SK-N-SH (cell line): Measurements from ENCODE around the gene PRICKLE2. TPM values are rescaled to one million over a fixed set of nuclear protein-coding genes. Genes with fewer than 3 reads are reported as not detected.

ENCODE experiments used
- CTCF ChIA-PET: fragments of 300-600, 350-600 bp; formaldehyde crosslinking; extraction: SDS; loops from one replicate; lab custom pipeline; 2021; lab: Yijun Ruan, JAX
- POLR2A ChIA-PET: fragments of 350-600 bp; sonication (Branson Sonifier 250); formaldehyde crosslinking; extraction: SDS; loops from one replicate; lab custom pipeline; 2020; ENCODE audit warnings: antibody characterized with exemption, inconsistent platforms; lab: Yijun Ruan, JAX
- DNase-seq: peaks from one replicate; pipeline ENCODE4 v3.0.0; 2012
- H2AFZ ChIP-seq: fragments of 200-600 bp; sonication (generic); 2 replicates; pipeline ENCODE4 v1.8.1; 2016; ENCODE audit warnings: antibody characterized with exemption, mild to moderate bottlenecking, low read depth
- H3F3A ChIP-seq: fragments of 200-600 bp; sonication (generic); replicated peaks from 2 replicates; pipeline ENCODE3; 2016; ENCODE audit warnings: antibody characterized with exemption, mild to moderate bottlenecking; ENCODE audit not compliant: insufficient read depth
- H3K27ac ChIP-seq, 2 experiments: fragments of 200-500 bp in 1 of 2; fragments of 200-600 bp in 1 of 2; sonication (Bioruptor generic) in 1 of 2; sonication (generic), shearing (Covaris generic) in 1 of 2; 2 replicates each; pipeline versions ENCODE4 v1.5.1 to v1.6.1; 2014 to 2016; ENCODE audit warnings: low read depth in 2 of 2, inconsistent platforms in 1 of 2, low read length in 1 of 2, mild to moderate bottlenecking in 1 of 2, mixed read lengths in 1 of 2
- H3K27me3 ChIP-seq: fragments of 200-600 bp; sonication (generic), shearing (Covaris generic); 2 replicates; pipeline ENCODE4 v1.6.1; 2016; ENCODE audit warnings: mixed run types; ENCODE audit not compliant: insufficient read depth
- H3K36me3 ChIP-seq, 2 experiments: fragments of 200-500 bp in 1 of 2; fragments of 200-600 bp in 1 of 2; sonication (Bioruptor generic) in 1 of 2; sonication (generic) in 1 of 2; replicated peaks in 1 of 2; 2 replicates each; pipeline versions ENCODE3 to v1.5.1; 2014 to 2016; ENCODE audit warnings: low read length in 1 of 2, mild to moderate bottlenecking in 1 of 2; ENCODE audit not compliant: insufficient read depth in 2 of 2, control insufficient read depth in 1 of 2
- H3K4me1 ChIP-seq, 2 experiments: fragments of 200-500 bp in 1 of 2; fragments of 200-600 bp in 1 of 2; sonication (Bioruptor generic) in 1 of 2; sonication (generic), shearing (Covaris generic) in 1 of 2; 2 replicates each; pipeline versions ENCODE4 v1.5.1 to v1.6.1; 2014 to 2016; ENCODE audit warnings: low read depth in 1 of 2, low read length in 1 of 2, mixed run types in 1 of 2; ENCODE audit not compliant: insufficient read depth in 2 of 2, control insufficient read depth in 1 of 2
- H3K4me2 ChIP-seq: fragments of 200-600 bp; sonication (generic), shearing (Covaris generic); 2 replicates; pipeline ENCODE4 v1.6.1; 2017; ENCODE audit warnings: mixed run types
- H3K4me3 ChIP-seq, 2 experiments: fragments of 200-500 bp in 1 of 2; fragments of 200-600 bp in 1 of 2; sonication (Bioruptor generic) in 1 of 2; sonication (generic), shearing (Covaris generic) in 1 of 2; 2 replicates each; pipeline versions ENCODE4 v1.5.1 to v1.8.1; 2014 to 2016; ENCODE audit warnings: low read depth in 2 of 2, inconsistent platforms in 1 of 2, low read length in 1 of 2, mild to moderate bottlenecking in 1 of 2, mixed read lengths in 1 of 2, moderate library complexity in 1 of 2
- H3K79me2 ChIP-seq: fragments of 200-600 bp; sonication (generic); 2 replicates; pipeline ENCODE4 v1.8.1; 2017; ENCODE audit warnings: mild to moderate bottlenecking; ENCODE audit not compliant: insufficient read depth
- H3K9ac ChIP-seq: fragments of 200-600 bp; sonication (generic); 2 replicates; pipeline ENCODE4 v1.6.1; 2017; ENCODE audit warnings: mixed run types
- H3K9me2 ChIP-seq: fragments of 200-600 bp; sonication (generic); 2 replicates; pipeline ENCODE4 v1.6.1; 2017; ENCODE audit warnings: mixed run types
- H3K9me3 ChIP-seq: fragments of 200-600 bp; sonication (generic); 2 replicates; pipeline ENCODE4 v1.6.1; 2017; ENCODE audit warnings: mixed run types, mild to moderate bottlenecking, moderate library complexity
- H4K20me1 ChIP-seq: fragments of 200-600 bp; sonication (generic); 2 replicates; pipeline ENCODE4 v1.6.1; 2017; ENCODE audit warnings: mild to moderate bottlenecking, mixed run types; ENCODE audit not compliant: insufficient read depth
- ELF1 ChIP-seq: IDR thresholded peaks from 2 replicates; pipeline ENCODE4 v1.4.0; 2012
- EZH2phosphoT487 ChIP-seq: fragments of 200-600 bp; sonication (generic); IDR thresholded peaks from 2 replicates; pipeline ENCODE4 v1.6.1; 2017; ENCODE audit warnings: low read depth, mixed run types, mild to moderate bottlenecking, antibody characterized with exemption, moderate library complexity, borderline replicate concordance
- JUND ChIP-seq: IDR thresholded peaks from 2 replicates; pipeline ENCODE4 v1.4.0; 2012
- NFIC ChIP-seq: IDR thresholded peaks from 2 replicates; pipeline ENCODE4 v1.4.0; 2012; ENCODE audit warnings: borderline replicate concordance
- NRF1 ChIP-seq: IDR thresholded peaks from 2 replicates; pipeline ENCODE4 v1.6.1; 2012; ENCODE audit warnings: low read depth, mild to moderate bottlenecking, low read length
- POLR2AphosphoS5 ChIP-seq: IDR thresholded peaks from 2 replicates; pipeline ENCODE4 v1.6.1; 2012; ENCODE audit warnings: low read depth, low read length
- RAD21 ChIP-seq: IDR thresholded peaks from 2 replicates; pipeline ENCODE4 v1.6.1; 2012; ENCODE audit warnings: mild to moderate bottlenecking, low read length
- RCOR1 ChIP-seq: fragments of 150-350 bp; IDR thresholded peaks from 2 replicates; pipeline ENCODE4 v1.6.1; 2017; ENCODE audit warnings: antibody characterized with exemption, low read length
- RXRA ChIP-seq: IDR thresholded peaks from 2 replicates; pipeline ENCODE4 v1.4.0; 2012; ENCODE audit warnings: low read depth, mild to moderate bottlenecking, borderline replicate concordance
- SIN3A ChIP-seq: IDR thresholded peaks from 2 replicates; pipeline ENCODE4 v1.6.1; 2012; ENCODE audit warnings: low read depth, mild to moderate bottlenecking, low read length, moderate library complexity, borderline replicate concordance
- SMC3 ChIP-seq: IDR thresholded peaks from 2 replicates; pipeline ENCODE4 v1.6.1; 2012; ENCODE audit warnings: low read depth, low read length, improper control_type of control experiment
- TAF1 ChIP-seq: IDR thresholded peaks from 2 replicates; pipeline ENCODE4 v1.6.1; 2012; ENCODE audit warnings: low read depth, mild to moderate bottlenecking, low read length, moderate library complexity, borderline replicate concordance
- WGBS: methylation state at CpG from one replicate; pipeline ENCODE4 v1.1.6; 2017; ENCODE audit warnings: low lambda C conversion rate; 5-methylcytosine and 5-hydroxymethylcytosine counted together
- polyA plus RNA-seq, 3 experiments: library from polyadenylated mRNA; depleted of rRNA; stranded (reverse); fragments of >200 nt; gene quantifications; 2 replicates each; pipeline ENCODE4 v1.2.3, GENCODE V29; 2012
- TF ChIP-seq, protein P1 (sequence below): IDR thresholded peaks from 2 replicates; pipeline ENCODE4 v1.4.0; 2012; ENCODE audit warnings: low read depth, borderline replicate concordance
- TF ChIP-seq, protein P2 (sequence below): IDR thresholded peaks from 2 replicates; pipeline ENCODE4 v1.4.0; 2012; ENCODE audit warnings: low read depth, borderline replicate concordance
- TF ChIP-seq, protein P3 (sequence below): IDR thresholded peaks from 2 replicates; pipeline ENCODE4 v1.4.0; 2012; ENCODE audit warnings: low read depth
- TF ChIP-seq, protein P4 (sequence below): IDR thresholded peaks from 2 replicates; pipeline ENCODE4 v1.6.1; 2012; ENCODE audit warnings: mild to moderate bottlenecking, low read depth, low read length, moderate library complexity
- TF ChIP-seq, protein P5 (sequence below): fragments of 150-350 bp; IDR thresholded peaks from 2 replicates; pipeline ENCODE4 v1.6.1; 2017; ENCODE audit warnings: antibody characterized with exemption, low read length, low read depth, borderline replicate concordance

PRICKLE2 gene
- polyA plus RNA-seq, 1 of the 3 experiments (the other 2 are of a cell fraction) = 0.67 TPM

DNA sequence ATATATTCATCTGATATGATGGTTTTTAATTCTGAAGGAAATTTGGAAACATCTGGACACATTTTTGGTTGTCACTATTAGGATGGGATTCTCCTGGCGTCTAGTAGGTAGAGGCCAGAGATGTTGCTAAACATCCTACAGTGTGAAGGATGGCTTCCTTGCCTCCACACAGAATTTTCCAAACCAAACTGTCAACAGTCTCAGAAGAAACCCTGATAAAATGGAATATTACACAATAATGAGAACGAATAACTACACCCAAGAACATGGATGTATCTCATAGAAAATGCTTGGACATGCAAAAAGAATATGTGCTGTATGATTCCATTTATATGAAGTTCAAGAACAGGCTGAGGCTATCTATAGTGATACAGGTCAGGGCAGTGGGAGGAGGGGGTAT, 122.1 kb downstream of the PRICKLE2 start (continued):
- TF ChIP-seq, protein P1, sequence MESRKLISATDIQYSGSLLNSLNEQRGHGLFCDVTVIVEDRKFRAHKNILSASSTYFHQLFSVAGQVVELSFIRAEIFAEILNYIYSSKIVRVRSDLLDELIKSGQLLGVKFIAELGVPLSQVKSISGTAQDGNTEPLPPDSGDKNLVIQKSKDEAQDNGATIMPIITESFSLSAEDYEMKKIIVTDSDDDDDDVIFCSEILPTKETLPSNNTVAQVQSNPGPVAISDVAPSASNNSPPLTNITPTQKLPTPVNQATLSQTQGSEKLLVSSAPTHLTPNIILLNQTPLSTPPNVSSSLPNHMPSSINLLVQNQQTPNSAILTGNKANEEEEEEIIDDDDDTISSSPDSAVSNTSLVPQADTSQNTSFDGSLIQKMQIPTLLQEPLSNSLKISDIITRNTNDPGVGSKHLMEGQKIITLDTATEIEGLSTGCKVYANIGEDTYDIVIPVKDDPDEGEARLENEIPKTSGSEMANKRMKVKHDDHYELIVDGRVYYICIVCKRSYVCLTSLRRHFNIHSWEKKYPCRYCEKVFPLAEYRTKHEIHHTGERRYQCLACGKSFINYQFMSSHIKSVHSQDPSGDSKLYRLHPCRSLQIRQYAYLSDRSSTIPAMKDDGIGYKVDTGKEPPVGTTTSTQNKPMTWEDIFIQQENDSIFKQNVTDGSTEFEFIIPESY = no peak
- TF ChIP-seq, protein P2, sequence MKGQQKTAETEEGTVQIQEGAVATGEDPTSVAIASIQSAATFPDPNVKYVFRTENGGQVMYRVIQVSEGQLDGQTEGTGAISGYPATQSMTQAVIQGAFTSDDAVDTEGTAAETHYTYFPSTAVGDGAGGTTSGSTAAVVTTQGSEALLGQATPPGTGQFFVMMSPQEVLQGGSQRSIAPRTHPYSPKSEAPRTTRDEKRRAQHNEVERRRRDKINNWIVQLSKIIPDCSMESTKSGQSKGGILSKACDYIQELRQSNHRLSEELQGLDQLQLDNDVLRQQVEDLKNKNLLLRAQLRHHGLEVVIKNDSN = no peak
- TF ChIP-seq SMC3 (no peak), RCOR1 (no peak), TAF1 (no peak), NFIC (no peak), POLR2AphosphoS5 (no peak), RAD21 (no peak)

DNA sequence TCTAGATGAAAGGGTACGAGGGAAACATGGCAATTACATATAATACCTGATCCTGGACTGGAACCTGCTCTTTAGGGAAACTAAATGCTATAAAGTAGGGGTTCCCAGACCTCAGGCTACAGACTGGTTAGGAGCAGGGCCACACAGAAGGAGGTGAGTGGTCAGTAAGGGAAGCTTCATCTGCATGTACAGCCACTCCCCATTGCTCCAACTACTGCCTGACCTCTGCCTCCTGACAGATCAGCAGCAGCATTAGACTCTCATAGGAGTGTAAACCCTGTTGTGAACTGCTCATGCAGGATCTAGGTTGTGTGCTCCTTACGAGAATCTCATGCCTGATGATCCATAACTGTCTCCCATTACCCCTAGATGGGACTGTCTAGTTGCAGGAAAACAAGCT, 123.1 kb downstream of the PRICKLE2 start:
- Histone ChIP-seq H3K27me3 (no peaks in the 10 kb centered on the region), H3K36me3 (no peaks in the 10 kb centered on the region), H3K79me2 (no peaks in the 10 kb centered on the region), H2AFZ (no peak overlapping the region), H3K9me3 (no peaks in the 10 kb centered on the region), H3K4me3 (no peak overlapping the region), H3K4me2 (no peak overlapping the region), H3K4me1 (peaks cover 0 to 15% of the 10 kb centered on the region in 2 experiments; a peak in 2 of 4 replicates), H3K9me2 (no peaks in the 10 kb centered on the region), H4K20me1 (no peaks in the 10 kb centered on the region), H3K9ac (no peak overlapping the region), H3F3A (no peaks in the 10 kb centered on the region), H3K27ac (no peak overlapping the region)
- ChIA-PET POLR2A (no interaction called here), CTCF (no interaction called here)
- TF ChIP-seq JUND (no peak), RCOR1 (no peak)
- TF ChIP-seq, protein P3, sequence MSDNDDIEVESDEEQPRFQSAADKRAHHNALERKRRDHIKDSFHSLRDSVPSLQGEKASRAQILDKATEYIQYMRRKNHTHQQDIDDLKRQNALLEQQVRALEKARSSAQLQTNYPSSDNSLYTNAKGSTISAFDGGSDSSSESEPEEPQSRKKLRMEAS = no peak
- TF ChIP-seq, protein P1 = no peak
- DNase-seq = no peak
- WGBS = 73% methylated on average over 2 of the region's 2 CpGs

DNA sequence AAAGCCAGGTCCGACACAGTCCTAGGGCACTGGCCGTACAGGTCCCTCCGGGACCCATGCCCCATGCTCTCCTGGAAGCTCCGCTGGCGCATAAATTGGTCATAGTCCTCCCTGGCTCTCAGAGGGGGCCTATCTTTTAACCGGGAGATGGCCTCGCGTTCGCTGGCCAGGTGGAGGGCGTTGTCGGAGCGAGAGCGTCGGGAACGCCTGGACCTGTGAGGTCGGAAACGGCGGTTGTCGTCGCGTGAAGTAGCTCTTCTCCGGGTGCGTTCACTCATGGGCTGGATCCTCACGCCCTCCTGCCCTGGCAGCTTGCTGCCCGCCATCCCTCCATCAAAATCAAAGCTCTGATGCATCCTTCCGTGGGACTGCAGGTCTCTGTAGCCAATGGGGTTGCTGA, 126.0 kb downstream of the PRICKLE2 start:
- Histone ChIP-seq H3K9ac (no peak overlapping the region), H3K9me2 (no peaks in the 10 kb centered on the region), H3K4me3 (no peak overlapping the region), H3K27ac (no peak overlapping the region), H3K79me2 (no peaks in the 10 kb centered on the region), H3K36me3 (no peaks in the 10 kb centered on the region), H4K20me1 (no peaks in the 10 kb centered on the region), H3K4me2 (no peak overlapping the region), H3K27me3 (no peaks in the 10 kb centered on the region), H3F3A (no peaks in the 10 kb centered on the region), H2AFZ (no peak overlapping the region), H3K4me1 (peaks cover 5 to 6% of the 10 kb centered on the region in 2 experiments; a peak in 3 of 4 replicates), H3K9me3 (no peaks in the 10 kb centered on the region)
- 97% methylated on average over 25 of the region's 26 CpGs for WGBS
- ChIA-PET POLR2A (no interaction called here), CTCF (interaction anchor here (0.6 to 0.7 kb wide), 2 partner anchors 69 to 385 kb away, joined by 3 read pairs; no protein-coding TSS in a partner anchor)
- no peak for DNase-seq
- TF ChIP-seq NFIC = no peak
- TF ChIP-seq, protein P4, sequence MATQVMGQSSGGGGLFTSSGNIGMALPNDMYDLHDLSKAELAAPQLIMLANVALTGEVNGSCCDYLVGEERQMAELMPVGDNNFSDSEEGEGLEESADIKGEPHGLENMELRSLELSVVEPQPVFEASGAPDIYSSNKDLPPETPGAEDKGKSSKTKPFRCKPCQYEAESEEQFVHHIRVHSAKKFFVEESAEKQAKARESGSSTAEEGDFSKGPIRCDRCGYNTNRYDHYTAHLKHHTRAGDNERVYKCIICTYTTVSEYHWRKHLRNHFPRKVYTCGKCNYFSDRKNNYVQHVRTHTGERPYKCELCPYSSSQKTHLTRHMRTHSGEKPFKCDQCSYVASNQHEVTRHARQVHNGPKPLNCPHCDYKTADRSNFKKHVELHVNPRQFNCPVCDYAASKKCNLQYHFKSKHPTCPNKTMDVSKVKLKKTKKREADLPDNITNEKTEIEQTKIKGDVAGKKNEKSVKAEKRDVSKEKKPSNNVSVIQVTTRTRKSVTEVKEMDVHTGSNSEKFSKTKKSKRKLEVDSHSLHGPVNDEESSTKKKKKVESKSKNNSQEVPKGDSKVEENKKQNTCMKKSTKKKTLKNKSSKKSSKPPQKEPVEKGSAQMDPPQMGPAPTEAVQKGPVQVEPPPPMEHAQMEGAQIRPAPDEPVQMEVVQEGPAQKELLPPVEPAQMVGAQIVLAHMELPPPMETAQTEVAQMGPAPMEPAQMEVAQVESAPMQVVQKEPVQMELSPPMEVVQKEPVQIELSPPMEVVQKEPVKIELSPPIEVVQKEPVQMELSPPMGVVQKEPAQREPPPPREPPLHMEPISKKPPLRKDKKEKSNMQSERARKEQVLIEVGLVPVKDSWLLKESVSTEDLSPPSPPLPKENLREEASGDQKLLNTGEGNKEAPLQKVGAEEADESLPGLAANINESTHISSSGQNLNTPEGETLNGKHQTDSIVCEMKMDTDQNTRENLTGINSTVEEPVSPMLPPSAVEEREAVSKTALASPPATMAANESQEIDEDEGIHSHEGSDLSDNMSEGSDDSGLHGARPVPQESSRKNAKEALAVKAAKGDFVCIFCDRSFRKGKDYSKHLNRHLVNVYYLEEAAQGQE = no peak
- TF ChIP-seq, protein P5, sequence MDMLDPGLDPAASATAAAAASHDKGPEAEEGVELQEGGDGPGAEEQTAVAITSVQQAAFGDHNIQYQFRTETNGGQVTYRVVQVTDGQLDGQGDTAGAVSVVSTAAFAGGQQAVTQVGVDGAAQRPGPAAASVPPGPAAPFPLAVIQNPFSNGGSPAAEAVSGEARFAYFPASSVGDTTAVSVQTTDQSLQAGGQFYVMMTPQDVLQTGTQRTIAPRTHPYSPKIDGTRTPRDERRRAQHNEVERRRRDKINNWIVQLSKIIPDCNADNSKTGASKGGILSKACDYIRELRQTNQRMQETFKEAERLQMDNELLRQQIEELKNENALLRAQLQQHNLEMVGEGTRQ = no peak
- no peak for TF ChIP-seq SIN3A
- TF ChIP-seq EZH2phosphoT487 = no peak
- TF ChIP-seq NRF1 = no peak
- no peak for TF ChIP-seq RXRA
- no peak for TF ChIP-seq ELF1
